Mucosa of stomach (tissue), 1 donor: Measurements from ENCODE around the gene GJC3.
A peak's percentile ranks its signal among the peaks of the same experiment; 100 is the strongest.

Experiments
- H3K27me3 ChIP-seq: one replicate; pipeline ENCODE4 v1.7.0; 2013; ENCODE audit warnings: mild to moderate bottlenecking, low read length; ENCODE audit not compliant: control insufficient read depth, insufficient read depth
- H3K36me3 ChIP-seq: one replicate; pipeline ENCODE4 v1.7.0; 2013; ENCODE audit warnings: low read length; ENCODE audit not compliant: control insufficient read depth, insufficient read depth
- H3K4me1 ChIP-seq: one replicate; pipeline ENCODE4 v1.7.0; 2013; ENCODE audit warnings: mild to moderate bottlenecking, low read length; ENCODE audit not compliant: control insufficient read depth, insufficient read depth
- H3K4me3 ChIP-seq: one replicate; pipeline ENCODE4 v1.7.0; 2013; ENCODE audit warnings: low read length
- H3K9ac ChIP-seq: one replicate; pipeline ENCODE4 v1.7.0; 2013; ENCODE audit warnings: mild to moderate bottlenecking, low read length, moderate library complexity
- H3K9me3 ChIP-seq: one replicate; pipeline ENCODE4 v1.7.0; 2013; ENCODE audit warnings: mild to moderate bottlenecking, low read length, moderate library complexity; ENCODE audit not compliant: control insufficient read depth
- donor health status: Pancreatic carcinoma.

The GJC3 gene

GRCh38 chr7:99926321-99926720 is 3.1 kb downstream of the GJC3 start:
- Histone ChIP-seq H3K4me3 (no peak overlapping the region), H3K9me3 (no peaks in the 10 kb centered on the region), H3K9ac (no peak overlapping the region), H3K36me3 (no peaks in the 10 kb centered on the region), H3K4me1 (peaks cover 3% of the 10 kb centered on the region), H3K27me3 (peaks cover 19% of the 10 kb centered on the region)

GRCh38 chr7:99923200-99923599 is 6.2 kb downstream of the GJC3 start:
- no peaks in the 10 kb centered on the region for H3K9me3 ChIP-seq
- H3K4me1 ChIP-seq, result peaks cover 10% of the 10 kb centered on the region
- no peak overlapping the region for H3K9ac ChIP-seq
- H3K27me3 ChIP-seq, result peaks cover 10% of the 10 kb centered on the region
- no peaks in the 10 kb centered on the region for H3K36me3 ChIP-seq
- no peak overlapping the region for H3K4me3 ChIP-seq

- H3K4me1 ChIP-seq, result peaks cover 26% of the 10 kb centered on the region
- H3K27me3 ChIP-seq, result no peaks in the 10 kb centered on the region
- peak overlapping the region; percentile 80 for H3K4me3 ChIP-seq
- H3K9ac ChIP-seq, result peak overlapping the region; percentile 78
- peaks cover 11% of the 10 kb centered on the region for H3K36me3 ChIP-seq
- H3K9me3 ChIP-seq, result no peaks in the 10 kb centered on the region
These were observed 9.3 kb downstream of the GJC3 start for GRCh38 chr7:99920149-99920548.

GRCh38 chr7:99919814-99920112 is 9.7 kb downstream of the GJC3 start:
- Histone ChIP-seq H3K4me1 (peaks cover 26% of the 10 kb centered on the region), H3K27me3 (no peaks in the 10 kb centered on the region), H3K36me3 (peaks cover 11% of the 10 kb centered on the region), H3K4me3 (peak overlapping the region; percentile 80), H3K9ac (peak overlapping the region; percentile 78), H3K9me3 (no peaks in the 10 kb centered on the region)

GRCh38 chr7:99918959-99919813 is 10.2 kb downstream of the GJC3 start, which contains the start of gene TRIM4:
TSS of gene TRIM4 (minus strand) at chr7:99919530. CDS start at chr7:99919401, 129 bp downstream.
- Histone ChIP-seq H3K9me3 (no peaks in the 10 kb centered on the region), H3K27me3 (no peaks in the 10 kb centered on the region), H3K4me3 (peak within 1 kb of the TSS; percentile 80), H3K4me1 (peaks cover 26% of the 10 kb centered on the region), H3K36me3 (peaks cover 11% of the 10 kb centered on the region), H3K9ac (peak within 1 kb of the TSS; percentile 78)

GRCh38 chr7:99910976-99911375 is 18.4 kb downstream of the GJC3 start:
- Histone ChIP-seq H3K4me3 (no peak overlapping the region), H3K36me3 (peaks cover 14% of the 10 kb centered on the region), H3K4me1 (no peaks in the 10 kb centered on the region), H3K9me3 (no peaks in the 10 kb centered on the region), H3K9ac (no peak overlapping the region), H3K27me3 (no peaks in the 10 kb centered on the region)

- no peaks in the 10 kb centered on the region for H3K36me3 ChIP-seq
- H3K9me3 ChIP-seq, result no peaks in the 10 kb centered on the region
- no peak overlapping the region for H3K9ac ChIP-seq
- no peaks in the 10 kb centered on the region for H3K27me3 ChIP-seq
- H3K4me3 ChIP-seq, result no peak overlapping the region
- H3K4me1 ChIP-seq, result no peaks in the 10 kb centered on the region
These were observed 27.8 kb downstream of the GJC3 start for GRCh38 chr7:99901581-99901980.

- Histone ChIP-seq H3K9ac (no peak overlapping the region), H3K4me3 (no peak overlapping the region), H3K27me3 (no peaks in the 10 kb centered on the region), H3K4me1 (no peaks in the 10 kb centered on the region), H3K9me3 (no peaks in the 10 kb centered on the region), H3K36me3 (no peaks in the 10 kb centered on the region)
These were observed 29.4 kb downstream of the GJC3 start for GRCh38 chr7:99899830-99900519.

GRCh38 chr7:99898836-99899235 is 30.6 kb downstream of the GJC3 start:
- Histone ChIP-seq H3K4me3 (no peak overlapping the region), H3K4me1 (no peaks in the 10 kb centered on the region), H3K9ac (no peak overlapping the region), H3K9me3 (no peaks in the 10 kb centered on the region), H3K36me3 (no peaks in the 10 kb centered on the region), H3K27me3 (no peaks in the 10 kb centered on the region)

GRCh38 chr7:99898023-99898357 is 31.4 kb downstream of the GJC3 start:
- no peak overlapping the region for H3K9ac ChIP-seq
- H3K27me3 ChIP-seq, result no peaks in the 10 kb centered on the region
- no peak overlapping the region for H3K4me3 ChIP-seq
- H3K9me3 ChIP-seq, result no peaks in the 10 kb centered on the region
- H3K4me1 ChIP-seq, result no peaks in the 10 kb centered on the region
- H3K36me3 ChIP-seq, result no peaks in the 10 kb centered on the region

- H3K27me3 ChIP-seq, result no peaks in the 10 kb centered on the region
- no peaks in the 10 kb centered on the region for H3K4me1 ChIP-seq
- no peaks in the 10 kb centered on the region for H3K36me3 ChIP-seq
- no peaks in the 10 kb centered on the region for H3K9me3 ChIP-seq
- no peak overlapping the region for H3K9ac ChIP-seq
- H3K4me3 ChIP-seq, result no peak overlapping the region
These were observed 31.9 kb downstream of the GJC3 start for GRCh38 chr7:99897322-99898022.

- no peaks in the 10 kb centered on the region for H3K4me1 ChIP-seq
- no peaks in the 10 kb centered on the region for H3K27me3 ChIP-seq
- no peaks in the 10 kb centered on the region for H3K9me3 ChIP-seq
- H3K4me3 ChIP-seq, result no peak overlapping the region
- no peaks in the 10 kb centered on the region for H3K36me3 ChIP-seq
- H3K9ac ChIP-seq, result no peak overlapping the region
These were observed 34.7 kb downstream of the GJC3 start for GRCh38 chr7:99894738-99895137.
